Heart left ventricle (tissue), 16 donors: ENCODE measurements around the gene CAST. TPM values are rescaled to one million over a fixed set of nuclear protein-coding genes. Genes with fewer than 3 reads are reported as not detected.

Source experiments
- ATAC-seq, 4 donors: fragments of 200-7000 bp; cut with Tn5 transposase; one replicate each; pipeline ENCODE4 v1.9.1; 2020 to 2022; ENCODE audit warnings: moderate library complexity in 4 of 4, mild to moderate bottlenecking in 3 of 4, moderate number of reproducible peaks in 1 of 4
- DNase-seq, 5 donors: peaks; one replicate each; pipeline ENCODE4 v3.0.0-alpha.2; 2020
- H3K27ac ChIP-seq, 12 donors: fragments of 200-600 bp; sonication (generic) in 4 of 12; one replicate each; pipeline versions ENCODE4 v1.5.0 to v1.8.0; 2016 to 2022; ENCODE audit warnings: mild to moderate bottlenecking in 2 of 12
- H3K27me3 ChIP-seq, 9 donors: fragments of 200-600 bp; sonication (generic) in 2 of 9; one replicate each; pipeline versions ENCODE4 v1.5.1 to v1.8.0; 2016 to 2022; ENCODE audit warnings: mild to moderate bottlenecking in 3 of 9
- H3K36me3 ChIP-seq, 9 donors: fragments of 200-600 bp; sonication (generic) in 2 of 9; one replicate each; pipeline versions ENCODE4 v1.5.0 to v1.8.0; 2018 to 2022; ENCODE audit warnings: mild to moderate bottlenecking in 2 of 9
- H3K4me1 ChIP-seq, 12 donors: fragments of 200-600 bp; sonication (generic) in 4 of 12; one replicate each; pipeline versions ENCODE4 v1.5.0 to v1.8.0; 2016 to 2022; ENCODE audit warnings: mild to moderate bottlenecking in 3 of 12
- H3K4me3 ChIP-seq, 12 donors: fragments of 200-600 bp; sonication (generic) in 4 of 12; one replicate each; pipeline versions ENCODE4 v1.5.0 to v1.8.0; 2017 to 2022; ENCODE audit warnings: mild to moderate bottlenecking in 9 of 12, moderate library complexity in 4 of 12
- H3K9me3 ChIP-seq, 12 donors: fragments of 200-600 bp; sonication (generic) in 4 of 12; one replicate each; pipeline versions ENCODE4 v1.5.0 to v1.8.0; 2016 to 2022; ENCODE audit warnings: mild to moderate bottlenecking in 1 of 12
- CTCF ChIP-seq, 12 donors: fragments of 200-600 bp; sonication (generic) in 4 of 12; IDR thresholded peaks; one replicate each; pipeline versions ENCODE4 v1.5.0 to v1.8.0; 2018 to 2022; ENCODE audit warnings: antibody characterized with exemption in 12 of 12, mild to moderate bottlenecking in 5 of 12
- POLR2A ChIP-seq, 2 donors: fragments of 450-650 bp; IDR thresholded peaks; one replicate each; pipeline ENCODE4 v1.6.1; 2017; ENCODE audit warnings: antibody characterized with exemption in 2 of 2, mild to moderate bottlenecking in 2 of 2, moderate library complexity in 2 of 2
- WGBS, 4 donors: extraction: QIAGEN DNeasy Blood & Tissue Kit in 2 of 4; methylation state at CpG; one replicate each; pipeline versions ENCODE4 v1.1.5 to v1.1.7; 2013 to 2018; 5-methylcytosine and 5-hydroxymethylcytosine counted together
- intact Hi-C, 10 donors: fragments of 100-400 bp; cut with DNase I; formaldehyde crosslinking; loops; one replicate each; pipeline versions ENCODE4 v1.11.1 to v1.14.2; 2022
- polyA plus RNA-seq, 2 donors: library from polyadenylated mRNA; stranded (reverse); fragments of 200-250 nt; gene quantifications; one replicate each; pipeline ENCODE4 v1.2.3, GENCODE V29; 2013
- total RNA-seq, 9 donors: library from RNA; depleted of rRNA in 2 of 9; stranded (reverse); fragments of >200 nt in 2 of 9; fragmentation: NEBNext Ultra II Directional in 3 of 9; extraction: Animal tissue kit (Norgen Biotek cat#: 25700) in 3 of 9; gene quantifications; one replicate each; pipeline versions ENCODE4 v1.1.0 to v1.2.4, GENCODE V29; 2016 to 2023
- donor health status: ischemic (EF 13 %, LVEDD 7.1; RV severe dilation, severe dysfunction).
- donor health status: healthy with polysubstance abuse.
- donor health status: DM: no; HTN: yes; CAD: no.
- donor health status: DM: no; HTN: no; CAD: no.
- donor health status: ischemic (EF 25% LVEDD 6.9; RV normal size, moderate dysfunction).
- donor health status: ischemic (EF 25% LVEDD 5.7; RV mildly dilated, moderate dysfunction).
- donor health status: healthy.
- donor health status: DM: yes; HTN: yes; CAD: no.
- donor health status: ischemic (EF 35%, LVEDD 5.7; RV mildly dilated, moderate dysfunction).
- donor health status: nonischemic (EF 11% LVEDD 7.7; RV severe dilation, severe dysfunction).
- donor health status: DM: yes; HTN: yes; CAD: no.
- donor health status: PGD.
- donor health status: ischemic (EF 29% LVEDD 5.4; RV normal size, mild dysfunction).
- donor health status: nonischemic (EF 23%, LVEDD 6.1; RV moderate dilation, normal function).

The CAST gene
- total and polyA plus RNA-seq, 11 donors, result 179 to 748 (median 536) TPM

- no peak overlapping the region for H3K4me3 ChIP-seq
- peaks cover 0 to 28% (median 19%) of the 10 kb centered on the region in 9 donors for H3K36me3 ChIP-seq
- H3K27ac ChIP-seq, result no peak overlapping the region
- no peak for DNase-seq
- intact Hi-C loops, result no loop called here
- no peak for ATAC-seq
- no peaks in the 10 kb centered on the region for H3K27me3 ChIP-seq
- peaks cover 0 to 54% (median 20%) of the 10 kb centered on the region in 12 donors for H3K4me1 ChIP-seq
- H3K9me3 ChIP-seq, result no peaks in the 10 kb centered on the region
- no peak for TF ChIP-seq POLR2A (IDR thresholded peaks at IDR 0.05)
Observed at GRCh38 chr5:96673127-96673526, 11.0 kb downstream of the CAST start.

GRCh38 chr5:96675882-96676281 lies 13.7 kb downstream of the CAST start:
- WGBS, 4 donors, result 80 to 95% (median 86%) methylated on average over 1 of the region's 1 CpG
- Histone ChIP-seq H3K4me3 (no peak overlapping the region), H3K27me3 (no peaks in the 10 kb centered on the region), H3K36me3 (peaks cover 0 to 40% (median 26%) of the 10 kb centered on the region in 9 donors), H3K27ac (no peak overlapping the region), H3K9me3 (no peaks in the 10 kb centered on the region), H3K4me1 (peaks cover 0 to 36% (median 13%) of the 10 kb centered on the region in 12 donors)
- ATAC-seq (no peak), DNase-seq (no peak)
- TF ChIP-seq CTCF (IDR thresholded peaks at IDR 0.05), result no peak
- no peak for TF ChIP-seq POLR2A (IDR thresholded peaks at IDR 0.05)
- intact Hi-C loops, result loop anchor here in 2 of 10 donors (2.0 to 5.0 kb wide), 2 partner anchors 17 to 59 kb away; no protein-coding TSS in a partner anchor

GRCh38 chr5:96677496-96677895 lies 15.3 kb downstream of the CAST start:
- DNase-seq, result no peak
- TF ChIP-seq POLR2A (IDR thresholded peaks at IDR 0.05) (no peak), CTCF (IDR thresholded peaks at IDR 0.05) (no peak)
- H3K9me3 ChIP-seq, result no peaks in the 10 kb centered on the region
- intact Hi-C loops, result loop anchor here in 2 of 10 donors (2.0 to 5.0 kb wide), 2 partner anchors 15 to 60 kb away; no protein-coding TSS in a partner anchor
- no peaks in the 10 kb centered on the region for H3K27me3 ChIP-seq
- peaks cover 0 to 40% (median 26%) of the 10 kb centered on the region in 9 donors for H3K36me3 ChIP-seq
- ATAC-seq, result no peak
- H3K4me3 ChIP-seq, result no peak overlapping the region
- WGBS, 4 donors, result 89 to 95% (median 91%) methylated on average over 2 of the region's 2 CpGs
- peaks cover 0 to 34% (median 12%) of the 10 kb centered on the region in 12 donors for H3K4me1 ChIP-seq
- H3K27ac ChIP-seq, result no peak overlapping the region

- TF ChIP-seq POLR2A (IDR thresholded peaks at IDR 0.05), result no peak
- TF ChIP-seq CTCF (IDR thresholded peaks at IDR 0.05), result no peak
- H3K27me3 ChIP-seq, result no peaks in the 10 kb centered on the region
- H3K4me1 ChIP-seq, result peaks cover 0 to 29% (median 12%) of the 10 kb centered on the region in 12 donors
- no peaks in the 10 kb centered on the region for H3K9me3 ChIP-seq
- intact Hi-C loops, result loop anchor here in 1 of 10 donors (5.0 kb wide), 1 partner anchor 62 kb away; no protein-coding TSS in a partner anchor
- WGBS, 4 donors, result 66 to 85% (median 71%) methylated on average over 4 of the region's 4 CpGs
- H3K36me3 ChIP-seq, result peaks cover 0 to 47% (median 26%) of the 10 kb centered on the region in 9 donors
- no peak for ATAC-seq
- DNase-seq, result no peak
- H3K27ac ChIP-seq, result no peak overlapping the region
- no peak overlapping the region for H3K4me3 ChIP-seq
Observed at GRCh38 chr5:96679293-96679692, 17.1 kb downstream of the CAST start.
